ENCODE results near the gene CTIF.

CTIF gene

GRCh38 chr18:48595703-48596218, 56.9 kb downstream of the CTIF start:
- Histone ChIP-seq H3K79me2 (peaks cover 29% of the 10 kb centered on the region), H3K36me3 (ENCODE audit: control insufficient read depth, insufficient read depth, low read length) (no peaks in the 10 kb centered on the region), H3K4me2 (ENCODE audit: low read length) (no peak overlapping the region), H3K9me3 (ENCODE audit: control insufficient read depth, low read length) (no peaks in the 10 kb centered on the region), H3K4me3 (ENCODE audit: low read depth, low read length) (no peak overlapping the region), H3K27ac (no peak overlapping the region), H3K9ac (no peak overlapping the region), H2AFZ (no peak overlapping the region), H3K27me3 (ENCODE audit: control insufficient read depth, insufficient read depth, low read length) (no peaks in the 10 kb centered on the region), H3K4me1 (no peaks in the 10 kb centered on the region)
- no peak for TF ChIP-seq CTCF (IDR thresholded peaks at IDR 0.05)

GRCh38 chr18:48597110-48597509, 58.3 kb downstream of the CTIF start:
- H3K79me2 ChIP-seq = peaks cover 31% of the 10 kb centered on the region
- no peak overlapping the region for H3K9ac ChIP-seq
- H3K27ac ChIP-seq = no peak overlapping the region
- H3K4me2 ChIP-seq (ENCODE audit: low read length) = no peak overlapping the region
- no peak overlapping the region for H3K4me3 ChIP-seq (ENCODE audit: low read depth, low read length)
- H3K9me3 ChIP-seq (ENCODE audit: control insufficient read depth, low read length) = no peaks in the 10 kb centered on the region
- TF ChIP-seq CTCF (IDR thresholded peaks at IDR 0.05) = no peak
- H2AFZ ChIP-seq = no peak overlapping the region
- H3K4me1 ChIP-seq = no peaks in the 10 kb centered on the region
- H3K36me3 ChIP-seq (ENCODE audit: control insufficient read depth, insufficient read depth, low read length) = no peaks in the 10 kb centered on the region
- H3K27me3 ChIP-seq (ENCODE audit: control insufficient read depth, insufficient read depth, low read length) = no peaks in the 10 kb centered on the region

GRCh38 chr18:48597671-48598070, 58.8 kb downstream of the CTIF start:
- Histone ChIP-seq H3K27me3 (ENCODE audit: control insufficient read depth, insufficient read depth, low read length) (no peaks in the 10 kb centered on the region), H2AFZ (no peak overlapping the region), H3K4me1 (no peaks in the 10 kb centered on the region), H3K9ac (no peak overlapping the region), H3K4me3 (ENCODE audit: low read depth, low read length) (no peak overlapping the region), H3K27ac (no peak overlapping the region), H3K9me3 (ENCODE audit: control insufficient read depth, low read length) (no peaks in the 10 kb centered on the region), H3K4me2 (ENCODE audit: low read length) (no peak overlapping the region), H3K79me2 (peaks cover 33% of the 10 kb centered on the region), H3K36me3 (ENCODE audit: control insufficient read depth, insufficient read depth, low read length) (no peaks in the 10 kb centered on the region)
- no peak for TF ChIP-seq CTCF (IDR thresholded peaks at IDR 0.05)

DNA sequence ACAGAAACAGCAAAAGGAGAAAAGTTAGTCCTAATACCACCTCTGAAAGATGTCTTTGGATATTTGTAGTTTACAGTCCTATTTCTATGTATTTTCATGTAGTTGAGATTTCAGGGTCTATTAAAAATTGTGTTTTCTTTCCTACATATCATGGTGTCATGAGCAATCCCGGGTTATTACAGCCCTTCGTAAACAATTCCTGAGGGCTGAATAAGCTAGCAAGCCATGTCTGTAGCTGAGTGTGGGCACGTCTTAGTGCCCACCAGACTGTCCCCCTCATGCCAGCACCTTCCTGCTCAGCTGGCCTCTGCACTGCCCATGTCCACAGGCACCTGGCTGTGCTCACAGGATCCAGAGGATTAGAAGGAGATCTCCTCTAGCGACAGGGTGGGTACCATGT, 60.6 kb downstream of the CTIF start:
- Histone ChIP-seq H3K4me3 (ENCODE audit: low read depth, low read length) (no peak overlapping the region), H3K9ac (no peak overlapping the region), H3K4me2 (ENCODE audit: low read length) (no peak overlapping the region), H3K27ac (no peak overlapping the region), H3K4me1 (no peaks in the 10 kb centered on the region), H3K27me3 (ENCODE audit: control insufficient read depth, insufficient read depth, low read length) (no peaks in the 10 kb centered on the region), H2AFZ (no peak overlapping the region), H3K36me3 (ENCODE audit: control insufficient read depth, insufficient read depth, low read length) (no peaks in the 10 kb centered on the region), H3K79me2 (peaks cover 38% of the 10 kb centered on the region), H3K9me3 (ENCODE audit: control insufficient read depth, low read length) (no peaks in the 10 kb centered on the region)
- no peak for TF ChIP-seq CTCF (IDR thresholded peaks at IDR 0.05)

GRCh38 chr18:48600046-48600445, 61.2 kb downstream of the CTIF start:
- no peaks in the 10 kb centered on the region for H3K36me3 ChIP-seq (ENCODE audit: control insufficient read depth, insufficient read depth, low read length)
- no peaks in the 10 kb centered on the region for H3K4me1 ChIP-seq
- no peak overlapping the region for H3K9ac ChIP-seq
- no peaks in the 10 kb centered on the region for H3K9me3 ChIP-seq (ENCODE audit: control insufficient read depth, low read length)
- H2AFZ ChIP-seq = no peak overlapping the region
- no peak overlapping the region for H3K27ac ChIP-seq
- no peak overlapping the region for H3K4me2 ChIP-seq (ENCODE audit: low read length)
- no peak overlapping the region for H3K4me3 ChIP-seq (ENCODE audit: low read depth, low read length)
- H3K79me2 ChIP-seq = peaks cover 35% of the 10 kb centered on the region
- H3K27me3 ChIP-seq (ENCODE audit: control insufficient read depth, insufficient read depth, low read length) = no peaks in the 10 kb centered on the region
- no peak for TF ChIP-seq CTCF (IDR thresholded peaks at IDR 0.05)
